ENCODE measurements around the gene TNFAIP8. TPM values are rescaled to one million over a fixed set of nuclear protein-coding genes. Genes with fewer than 3 reads are reported as not detected.
"Not testable (repeated sequence)": the region's sequence is repeated elsewhere in the genome, so short reads cannot be mapped to it uniquely, and the experiment has no call there.

TNFAIP8 gene
- total and polyA plus RNA-seq, 5 experiments from 2014 or later: 175 to 220 (median 177) TPM

DNA sequence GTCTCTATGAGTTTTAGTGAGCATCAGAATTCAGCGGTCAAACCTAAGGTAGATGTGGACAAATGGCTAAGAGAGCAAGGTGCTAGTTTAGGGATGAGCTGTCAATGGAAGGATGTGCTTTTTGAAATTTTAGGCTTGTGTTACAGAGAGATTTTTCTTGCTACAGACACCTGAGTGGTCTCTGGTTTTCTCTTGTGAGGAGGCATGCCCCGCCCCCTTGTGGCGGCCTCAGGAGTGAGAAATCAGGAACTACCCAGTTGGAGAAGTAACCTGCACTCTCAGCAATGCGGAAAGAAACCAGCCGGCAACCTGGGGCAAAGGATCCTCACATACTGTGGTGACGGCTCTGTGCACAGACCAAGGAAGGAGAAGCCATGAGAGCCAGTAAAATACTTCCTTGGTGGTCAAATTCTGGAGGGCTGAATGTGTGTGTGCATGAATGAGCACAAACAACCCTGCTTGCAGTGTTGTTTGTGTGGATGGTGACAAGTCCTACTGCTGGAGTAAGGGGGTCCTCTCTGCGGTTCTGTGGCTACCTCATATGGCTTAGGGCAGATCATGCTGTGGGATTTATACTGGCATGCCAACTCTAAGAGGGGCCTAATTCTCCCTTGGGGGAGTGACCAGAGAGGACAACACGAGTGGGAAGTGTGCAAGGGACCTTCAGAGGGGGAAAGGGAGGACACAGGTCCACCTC, 79.8 kb downstream of the TNFAIP8 start:
- POLR2A ChIA-PET: interaction anchor here (0.6 kb wide), 1 partner anchor 92 kb away, joined by 3 read pairs; no protein-coding TSS in a partner anchor
- H3K4me1 Mint-ChIP-seq: peaks cover 5 to 21% (median 11%) of the 10 kb centered on the region in 4 donors
- H3K9me3 Mint-ChIP-seq: peaks cover 0 to 5% (median 0%) of the 10 kb centered on the region in 9 donors
- peak; percentile 88 to 90 for ATAC-seq
- DNase-seq: peak; percentile 54 to 89 (median 68)
- peak overlapping the region in 2 of 10 donors; percentile 5 to 31 for H3K4me3 Mint-ChIP-seq
- peaks cover 6 to 30% (median 20%) of the 10 kb centered on the region in 5 donors for H3K27me3 Mint-ChIP-seq
- H3K27ac Mint-ChIP-seq: peak overlapping the region in 3 of 10 donors; percentile 4 to 52 (median 49)
- H3K36me3 Mint-ChIP-seq: peaks cover 0 to 3% (median 0%) of the 10 kb centered on the region in 3 donors

- ATAC-seq, DNase-seq, POLR2A ChIA-PET, H3K9me3 Mint-ChIP-seq, H3K36me3 Mint-ChIP-seq: not testable (repeated sequence)
- peak overlapping the region in 8 of 10 donors; percentile 32 to 89 (median 63) for H3K27ac Mint-ChIP-seq
- H3K4me3 Mint-ChIP-seq: peak overlapping the region in 8 of 10 donors; percentile 13 to 91 (median 83)
- H3K27me3 Mint-ChIP-seq: peaks cover 6 to 30% (median 17%) of the 10 kb centered on the region in 5 donors
- peaks cover 5 to 21% (median 11%) of the 10 kb centered on the region in 4 donors for H3K4me1 Mint-ChIP-seq
These were observed 82.2 kb downstream of the TNFAIP8 start for GRCh38 chr5:119437785-119438586.

DNA sequence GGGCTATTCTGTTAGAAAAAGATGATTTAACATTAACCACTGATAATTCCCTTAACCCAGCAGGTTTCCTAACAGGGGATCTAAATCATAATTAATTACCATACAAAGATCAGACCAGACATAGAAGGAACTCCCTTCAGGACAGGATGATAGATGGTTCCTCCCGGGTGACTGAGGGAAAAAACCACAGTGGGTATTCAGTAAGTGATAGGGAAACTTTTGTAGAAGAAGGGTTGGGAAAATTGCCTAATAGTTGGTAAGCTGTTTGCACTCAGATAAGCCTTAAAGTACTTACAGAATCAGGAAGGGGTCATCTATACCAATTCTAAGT, 82.7 kb downstream of the TNFAIP8 start:
- H3K27me3 Mint-ChIP-seq: peaks cover 6 to 30% (median 17%) of the 10 kb centered on the region in 5 donors
- H3K27ac Mint-ChIP-seq: peak overlapping the region in 7 of 10 donors; percentile 32 to 92 (median 81)
- ATAC-seq, H3K9me3 Mint-ChIP-seq, H3K36me3 Mint-ChIP-seq, DNase-seq: not testable (repeated sequence)
- peak overlapping the region in 9 of 10 donors; percentile 77 to 96 (median 87) for H3K4me3 Mint-ChIP-seq
- H3K4me1 Mint-ChIP-seq: peaks cover 5 to 21% (median 11%) of the 10 kb centered on the region in 4 donors
- POLR2A ChIA-PET: interaction anchor here (1.5 kb wide), 1 partner anchor 368 kb away, joined by 4 read pairs; the partner anchor contains the start of gene DMXL1

GRCh38 chr5:119439140-119439631, 83.4 kb downstream of the TNFAIP8 start:
- POLR2A ChIA-PET: interaction anchor here (0.7 to 1.5 kb wide), 2 partner anchors 50 to 368 kb away, joined by 3 to 4 read pairs; partner anchors contain the start of gene DMXL1
- Mint-ChIP-seq H3K27ac (peak overlapping the region; percentile 32 to 93 (median 86)), H3K4me1 (peaks cover 5 to 21% (median 11%) of the 10 kb centered on the region in 4 donors), H3K4me3 (peak overlapping the region; percentile 77 to 96 (median 87)), H3K36me3 (no peaks in the 10 kb centered on the region), H3K9me3 (peaks cover 0 to 9% (median 0%) of the 10 kb centered on the region in 9 donors), H3K27me3 (peaks cover 6 to 30% (median 17%) of the 10 kb centered on the region in 5 donors)
- ATAC-seq: peak; percentile 55 to 56
- DNase-seq: peak in 2 of 10 donors; percentile 6 to 8

DNA sequence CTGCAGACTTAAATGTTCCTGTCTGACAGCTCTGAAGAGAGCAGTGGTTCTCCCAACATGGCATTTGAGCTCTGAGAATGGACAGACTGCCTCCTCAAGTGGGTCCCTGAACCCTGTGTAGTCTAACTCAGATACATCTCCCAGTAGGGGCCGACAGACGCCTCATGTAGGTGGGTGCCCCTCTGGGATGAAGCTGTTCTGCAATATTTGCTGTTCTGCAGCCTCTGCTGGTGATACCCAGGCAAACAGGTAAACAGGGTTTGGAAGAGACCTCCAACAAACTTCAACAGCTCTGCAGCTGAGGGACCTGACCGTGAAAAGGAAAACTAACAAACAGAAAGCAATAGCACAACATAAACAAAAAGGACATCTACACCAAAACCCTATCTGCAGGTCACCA, 83.8 kb downstream of the TNFAIP8 start:
- POLR2A ChIA-PET: interaction anchor here (0.7 to 1.5 kb wide), 2 partner anchors 49 to 369 kb away, joined by 3 to 4 read pairs; partner anchors contain the start of gene DMXL1
- not testable (repeated sequence) for ATAC-seq
- peak overlapping the region in 6 of 10 donors; percentile 81 to 93 (median 88) for H3K27ac Mint-ChIP-seq

DNA sequence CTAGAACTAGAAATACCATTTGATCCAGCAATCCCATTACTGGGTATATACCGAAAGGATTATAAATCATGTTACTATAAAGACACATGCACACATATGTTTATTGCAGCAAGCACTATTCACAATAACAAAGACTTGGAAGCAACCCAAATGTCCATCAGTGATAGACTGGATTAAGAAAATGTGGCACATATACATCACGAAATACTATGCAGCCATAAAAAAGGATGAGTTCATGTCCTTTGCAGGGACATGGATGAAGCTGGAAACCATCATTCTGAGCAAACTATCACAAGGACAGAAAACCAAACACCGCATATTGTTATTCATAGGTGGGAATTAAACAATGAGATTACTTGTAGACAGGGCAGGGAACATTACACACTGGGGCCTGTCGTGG, 88.8 kb downstream of the TNFAIP8 start:
- H3K4me1 Mint-ChIP-seq, H3K36me3 Mint-ChIP-seq, H3K4me3 Mint-ChIP-seq, ATAC-seq, DNase-seq, H3K9me3 Mint-ChIP-seq, H3K27ac Mint-ChIP-seq, H3K27me3 Mint-ChIP-seq, POLR2A ChIA-PET: not testable (repeated sequence)

More for the DNA sequence above, 83.8 kb downstream of the TNFAIP8 start:
- not testable (repeated sequence) for H3K9me3 Mint-ChIP-seq, H3K36me3 Mint-ChIP-seq, DNase-seq
- H3K4me3 Mint-ChIP-seq: peak overlapping the region; percentile 77 to 96 (median 87)
- peaks cover 6 to 30% (median 17%) of the 10 kb centered on the region in 5 donors for H3K27me3 Mint-ChIP-seq
- H3K4me1 Mint-ChIP-seq: peaks cover 5 to 21% (median 11%) of the 10 kb centered on the region in 4 donors

DNA sequence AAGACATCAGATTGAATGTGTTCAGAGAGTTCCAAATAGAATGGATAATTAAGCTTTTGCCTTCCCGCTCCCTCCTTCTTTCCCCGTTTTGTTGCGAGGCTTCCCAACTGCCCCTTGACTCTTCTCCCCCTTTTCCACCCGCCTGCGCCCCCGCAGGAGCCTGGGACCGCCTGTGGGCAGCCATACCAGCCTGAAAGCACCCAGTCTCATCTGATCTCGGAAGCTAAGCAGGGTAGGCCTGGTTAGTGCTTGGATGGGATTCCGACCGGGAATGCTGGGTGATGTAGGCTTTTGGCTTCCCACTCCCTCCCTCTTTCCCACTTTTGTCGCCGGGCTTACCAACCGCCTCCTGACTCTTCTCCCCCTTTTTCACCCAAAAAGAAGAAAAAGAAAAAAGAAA, 89.7 kb downstream of the TNFAIP8 start:
- POLR2A ChIA-PET: no interaction called here
- Mint-ChIP-seq H3K27me3 (peaks cover 0 to 6% (median 0%) of the 10 kb centered on the region in 5 donors), H3K4me3 (no peak overlapping the region), H3K27ac (peak overlapping the region in 1 of 10 donors; percentile 35), H3K9me3 (peaks cover 0 to 9% (median 0%) of the 10 kb centered on the region in 9 donors), H3K36me3 (peaks cover 0 to 2% (median 0%) of the 10 kb centered on the region in 3 donors), H3K4me1 (peaks cover 0 to 4% (median 0%) of the 10 kb centered on the region in 4 donors)
- no peak for DNase-seq
- no peak for ATAC-seq

Other genes with a start within 250 kb of the TNFAIP8 start
- gene HSD17B4, start 96.5 kb downstream of the TNFAIP8 start, total RNA-seq: 10 to 100 TPM; 49.4 to 51.7 TPM
- 10 to 100 TPM; 43.3 to 64.9 (median 47.3) TPM for gene HSD17B4, start 96.5 kb downstream of the TNFAIP8 start, polyA plus RNA-seq

All from naive thymus-derived CD8-positive, alpha-beta T cell (primary cell).